ENCODE data around the gene PDE10A.
"Not testable (repeated sequence)": the region's sequence is repeated elsewhere in the genome, so short reads cannot be mapped to it uniquely, and the experiment has no call there.

The PDE10A gene

GRCh38 chr6:165621940-165622339 is 41.1 kb downstream of the PDE10A start:
- no peak for DNase-seq

- not testable (repeated sequence) for DNase-seq
These were observed 44.1 kb downstream of the PDE10A start for GRCh38 chr6:165618891-165619290.

- no peak for DNase-seq
These were observed 44.8 kb downstream of the PDE10A start for GRCh38 chr6:165618241-165618640.

GRCh38 chr6:165617528-165617927 is 45.5 kb downstream of the PDE10A start:
- no peak for DNase-seq

GRCh38 chr6:165616116-165616515 is 46.9 kb downstream of the PDE10A start:
- DNase-seq = no peak

GRCh38 chr6:165615636-165616035 is 47.4 kb downstream of the PDE10A start:
- no peak for DNase-seq

GRCh38 chr6:165611294-165611693 is 51.7 kb downstream of the PDE10A start:
- no peak for DNase-seq

- not testable (repeated sequence) for DNase-seq
These were observed 54.5 kb downstream of the PDE10A start for GRCh38 chr6:165608577-165608976.

- no peak for DNase-seq
These were observed 56.4 kb downstream of the PDE10A start for GRCh38 chr6:165606740-165607008.

GRCh38 chr6:165605901-165606739 is 56.9 kb downstream of the PDE10A start:
- DNase-seq = no peak

GRCh38 chr6:165605182-165605875 is 57.7 kb downstream of the PDE10A start:
- DNase-seq = no peak

GRCh38 chr6:165602291-165602690 is 60.8 kb downstream of the PDE10A start:
- DNase-seq = no peak

- no peak for DNase-seq
These were observed 62.4 kb downstream of the PDE10A start for GRCh38 chr6:165600606-165601005.

- no peak for DNase-seq
These were observed 63.2 kb downstream of the PDE10A start for GRCh38 chr6:165599596-165600487.

- no peak for DNase-seq
These were observed 63.9 kb downstream of the PDE10A start for GRCh38 chr6:165599121-165599520.

- DNase-seq = no peak
These were observed 65.2 kb downstream of the PDE10A start for GRCh38 chr6:165597821-165598220.

GRCh38 chr6:165594584-165595333 is 68.3 kb downstream of the PDE10A start:
- DNase-seq = no peak

GRCh38 chr6:165592947-165593346 is 70.1 kb downstream of the PDE10A start:
- not testable (repeated sequence) for DNase-seq

- DNase-seq = no peak
These were observed 74.5 kb downstream of the PDE10A start for GRCh38 chr6:165588515-165588914.

- DNase-seq = no peak
These were observed 75.8 kb downstream of the PDE10A start for GRCh38 chr6:165587206-165587605.

- no peak for DNase-seq
These were observed 76.3 kb downstream of the PDE10A start for GRCh38 chr6:165586706-165587105.

GRCh38 chr6:165585060-165585459 is 78.0 kb downstream of the PDE10A start:
- DNase-seq = no peak

All from suppressor macrophage (primary cell).